ENCODE measurements around the gene KIAA1614.

KIAA1614 gene

GRCh38 chr1:180929389-180929788 is 16.7 kb downstream of the KIAA1614 start:
- Histone ChIP-seq H4K91ac (ENCODE audit: low read depth, low read length, poor library complexity) (no peak overlapping the region), H3K4me2 (ENCODE audit: insufficient read depth, low read length, poor library complexity, severe bottlenecking) (no peak overlapping the region), H2BK15ac (ENCODE audit: low read length) (peak overlapping the region; percentile 50), H3K27ac (replicated peaks; ENCODE audit: low read length) (no peak overlapping the region), H3K4ac (ENCODE audit: low read length) (peak overlapping the region; percentile 14), H3K9ac (ENCODE audit: low read depth, low read length, poor library complexity) (no peak overlapping the region), H3K4me1 (ENCODE audit: control insufficient read depth in 2 of 2, insufficient read depth in 1 of 2, low read depth in 1 of 2, low read length in 2 of 2) (peaks cover 39 to 44% of the 10 kb centered on the region in 2 donors), H3K79me1 (ENCODE audit: low read depth, low read length) (no peaks in the 10 kb centered on the region), H3K23ac (ENCODE audit: low read depth, low read length, poor library complexity) (no peak overlapping the region), H2AK5ac (ENCODE audit: low read depth, low read length) (peak overlapping the region; percentile 16), H2BK12ac (ENCODE audit: low read length) (no peak overlapping the region), H3K14ac (ENCODE audit: low read length) (no peak overlapping the region), H3K27me3 (ENCODE audit: control insufficient read depth in 3 of 3, insufficient read depth in 3 of 3, low read depth in 1 of 3, low read length in 3 of 3) (no peaks in the 10 kb centered on the region), H2BK120ac (ENCODE audit: low read depth, low read length) (no peak overlapping the region), H4K8ac (ENCODE audit: low read depth, low read length) (no peak overlapping the region), H3K4me3 (ENCODE audit: low read length in 2 of 2) (no peak overlapping the region), H2BK5ac (ENCODE audit: low read length) (no peak overlapping the region), H2AFZ (ENCODE audit: low read length) (no peak overlapping the region), H3K9me3 (replicated peaks in 1 of 2; ENCODE audit: control insufficient read depth in 2 of 2, insufficient read depth in 1 of 2, low read depth in 1 of 2, low read length in 2 of 2) (no peaks in the 10 kb centered on the region), H3K18ac (ENCODE audit: low read length) (peak overlapping the region; percentile 41), H3K36me3 (replicated peaks in 1 of 2; ENCODE audit: control insufficient read depth in 2 of 2, insufficient read depth in 2 of 2, low read length in 2 of 2) (peaks cover 0 to 4% of the 10 kb centered on the region in 2 donors)
- WGBS, 2 donors (ENCODE audit: extremely low coverage in 2 of 2, insufficient read length in 2 of 2, insufficient replicate concordance in 1 of 2) = no CpG with 5 or more reads among the region's 3 CpGs
- no peak for DNase-seq (ENCODE audit: low spot score)

- Histone ChIP-seq H4K91ac (ENCODE audit: low read depth, low read length, poor library complexity) (no peak overlapping the region), H3K23ac (ENCODE audit: low read depth, low read length, poor library complexity) (no peak overlapping the region), H3K27me3 (ENCODE audit: control insufficient read depth in 3 of 3, insufficient read depth in 3 of 3, low read depth in 1 of 3, low read length in 3 of 3) (no peaks in the 10 kb centered on the region), H3K4me2 (ENCODE audit: insufficient read depth, low read length, poor library complexity, severe bottlenecking) (no peak overlapping the region), H3K9me3 (replicated peaks in 1 of 2; ENCODE audit: control insufficient read depth in 2 of 2, insufficient read depth in 1 of 2, low read depth in 1 of 2, low read length in 2 of 2) (no peaks in the 10 kb centered on the region), H2BK120ac (ENCODE audit: low read depth, low read length) (no peak overlapping the region), H2BK12ac (ENCODE audit: low read length) (no peak overlapping the region), H2BK15ac (ENCODE audit: low read length) (no peak overlapping the region), H3K36me3 (replicated peaks in 1 of 2; ENCODE audit: control insufficient read depth in 2 of 2, insufficient read depth in 2 of 2, low read length in 2 of 2) (peaks cover 0 to 4% of the 10 kb centered on the region in 2 donors), H3K4me1 (ENCODE audit: control insufficient read depth in 2 of 2, insufficient read depth in 1 of 2, low read depth in 1 of 2, low read length in 2 of 2) (peaks cover 30 to 35% of the 10 kb centered on the region in 2 donors), H3K79me1 (ENCODE audit: low read depth, low read length) (no peaks in the 10 kb centered on the region), H3K4me3 (ENCODE audit: low read length in 2 of 2) (no peak overlapping the region), H2BK5ac (ENCODE audit: low read length) (no peak overlapping the region), H3K4ac (ENCODE audit: low read length) (no peak overlapping the region), H2AFZ (ENCODE audit: low read length) (no peak overlapping the region), H3K14ac (ENCODE audit: low read length) (no peak overlapping the region), H2AK5ac (ENCODE audit: low read depth, low read length) (no peak overlapping the region), H3K18ac (ENCODE audit: low read length) (peak overlapping the region; percentile 55), H4K8ac (ENCODE audit: low read depth, low read length) (no peak overlapping the region), H3K27ac (replicated peaks; ENCODE audit: low read length) (no peak overlapping the region), H3K9ac (ENCODE audit: low read depth, low read length, poor library complexity) (no peak overlapping the region)
- no CpG with 5 or more reads among the region's 5 CpGs for WGBS, 2 donors (ENCODE audit: extremely low coverage in 2 of 2, insufficient read length in 2 of 2, insufficient replicate concordance in 1 of 2)
- DNase-seq (ENCODE audit: low spot score) = no peak
Measured at GRCh38 chr1:180930687-180931086, 18.0 kb downstream of the KIAA1614 start.

- H2AFZ ChIP-seq (ENCODE audit: low read length) = no peak overlapping the region
- H3K4me1 ChIP-seq (ENCODE audit: control insufficient read depth in 2 of 2, insufficient read depth in 1 of 2, low read depth in 1 of 2, low read length in 2 of 2) = peaks cover 24 to 27% of the 10 kb centered on the region in 2 donors
- H2BK120ac ChIP-seq (ENCODE audit: low read depth, low read length) = no peak overlapping the region
- no peak overlapping the region for H2BK5ac ChIP-seq (ENCODE audit: low read length)
- H3K23ac ChIP-seq (ENCODE audit: low read depth, low read length, poor library complexity) = no peak overlapping the region
- no peak overlapping the region for H2BK15ac ChIP-seq (ENCODE audit: low read length)
- H3K9ac ChIP-seq (ENCODE audit: low read depth, low read length, poor library complexity) = no peak overlapping the region
- no peak for DNase-seq (ENCODE audit: low spot score)
- H3K4me3 ChIP-seq (ENCODE audit: low read length in 2 of 2) = no peak overlapping the region
- H3K9me3 ChIP-seq (replicated peaks in 1 of 2; ENCODE audit: control insufficient read depth in 2 of 2, insufficient read depth in 1 of 2, low read depth in 1 of 2, low read length in 2 of 2) = no peaks in the 10 kb centered on the region
- H3K27ac ChIP-seq (replicated peaks; ENCODE audit: low read length) = no peak overlapping the region
- WGBS, 2 donors (ENCODE audit: extremely low coverage in 2 of 2, insufficient read length in 2 of 2, insufficient replicate concordance in 1 of 2) = no CpG with 5 or more reads among the region's 4 CpGs
- H3K4me2 ChIP-seq (ENCODE audit: insufficient read depth, low read length, poor library complexity, severe bottlenecking) = no peak overlapping the region
- H3K79me1 ChIP-seq (ENCODE audit: low read depth, low read length) = no peaks in the 10 kb centered on the region
- peaks cover 0 to 4% of the 10 kb centered on the region in 2 donors for H3K36me3 ChIP-seq (replicated peaks in 1 of 2; ENCODE audit: control insufficient read depth in 2 of 2, insufficient read depth in 2 of 2, low read length in 2 of 2)
- no peak overlapping the region for H3K18ac ChIP-seq (ENCODE audit: low read length)
- H2AK5ac ChIP-seq (ENCODE audit: low read depth, low read length) = no peak overlapping the region
- no peak overlapping the region for H4K91ac ChIP-seq (ENCODE audit: low read depth, low read length, poor library complexity)
- H3K27me3 ChIP-seq (ENCODE audit: control insufficient read depth in 3 of 3, insufficient read depth in 3 of 3, low read depth in 1 of 3, low read length in 3 of 3) = no peaks in the 10 kb centered on the region
- no peak overlapping the region for H2BK12ac ChIP-seq (ENCODE audit: low read length)
- H4K8ac ChIP-seq (ENCODE audit: low read depth, low read length) = no peak overlapping the region
- no peak overlapping the region for H3K14ac ChIP-seq (ENCODE audit: low read length)
- no peak overlapping the region for H3K4ac ChIP-seq (ENCODE audit: low read length)
Measured at GRCh38 chr1:180931529-180931928, 18.8 kb downstream of the KIAA1614 start.

- H3K79me1 ChIP-seq (ENCODE audit: low read depth, low read length) = no peaks in the 10 kb centered on the region
- no peak overlapping the region for H3K4me3 ChIP-seq (ENCODE audit: low read length in 2 of 2)
- H2BK120ac ChIP-seq (ENCODE audit: low read depth, low read length) = no peak overlapping the region
- H3K18ac ChIP-seq (ENCODE audit: low read length) = no peak overlapping the region
- H3K9ac ChIP-seq (ENCODE audit: low read depth, low read length, poor library complexity) = no peak overlapping the region
- WGBS, 2 donors (ENCODE audit: extremely low coverage in 2 of 2, insufficient read length in 2 of 2, insufficient replicate concordance in 1 of 2) = no CpG with 5 or more reads among the region's 4 CpGs
- no peak overlapping the region for H2BK15ac ChIP-seq (ENCODE audit: low read length)
- H3K4ac ChIP-seq (ENCODE audit: low read length) = no peak overlapping the region
- no peak for DNase-seq (ENCODE audit: low spot score)
- no peak overlapping the region for H3K27ac ChIP-seq (replicated peaks; ENCODE audit: low read length)
- no peak overlapping the region for H2AK5ac ChIP-seq (ENCODE audit: low read depth, low read length)
- H4K91ac ChIP-seq (ENCODE audit: low read depth, low read length, poor library complexity) = no peak overlapping the region
- H2BK5ac ChIP-seq (ENCODE audit: low read length) = no peak overlapping the region
- H2BK12ac ChIP-seq (ENCODE audit: low read length) = no peak overlapping the region
- H3K9me3 ChIP-seq (replicated peaks in 1 of 2; ENCODE audit: control insufficient read depth in 2 of 2, insufficient read depth in 1 of 2, low read depth in 1 of 2, low read length in 2 of 2) = no peaks in the 10 kb centered on the region
- no peak overlapping the region for H3K23ac ChIP-seq (ENCODE audit: low read depth, low read length, poor library complexity)
- H3K27me3 ChIP-seq (ENCODE audit: control insufficient read depth in 3 of 3, insufficient read depth in 3 of 3, low read depth in 1 of 3, low read length in 3 of 3) = no peaks in the 10 kb centered on the region
- H2AFZ ChIP-seq (ENCODE audit: low read length) = no peak overlapping the region
- peaks cover 16 to 19% of the 10 kb centered on the region in 2 donors for H3K4me1 ChIP-seq (ENCODE audit: control insufficient read depth in 2 of 2, insufficient read depth in 1 of 2, low read depth in 1 of 2, low read length in 2 of 2)
- peaks cover 0 to 4% of the 10 kb centered on the region in 2 donors for H3K36me3 ChIP-seq (replicated peaks in 1 of 2; ENCODE audit: control insufficient read depth in 2 of 2, insufficient read depth in 2 of 2, low read length in 2 of 2)
- no peak overlapping the region for H4K8ac ChIP-seq (ENCODE audit: low read depth, low read length)
- no peak overlapping the region for H3K14ac ChIP-seq (ENCODE audit: low read length)
- no peak overlapping the region for H3K4me2 ChIP-seq (ENCODE audit: insufficient read depth, low read length, poor library complexity, severe bottlenecking)
Measured at GRCh38 chr1:180932378-180932777, 19.7 kb downstream of the KIAA1614 start.

Data from neuronal stem cell (in vitro differentiated cells).